Transverse colon (tissue), 4 donors: ENCODE measurements around the gene PCBP2. TPM values are rescaled to one million over a fixed set of nuclear protein-coding genes. Genes with fewer than 3 reads are reported as not detected.

Experiments
- DNase-seq: peaks from one replicate; pipeline ENCODE4 v3.0.0-alpha.2; 2019
- H3K27ac ChIP-seq, 4 donors: fragments of 200-600 bp; sonication (generic); 2 replicates each; pipeline ENCODE4 v1.5.1; 2016 to 2018; ENCODE audit warnings: inconsistent platforms in 4 of 4
- H3K27me3 ChIP-seq: fragments of 200-600 bp; sonication (generic); 2 replicates; pipeline ENCODE4 v1.5.1; 2017; ENCODE audit warnings: inconsistent platforms
- H3K36me3 ChIP-seq, 4 donors: fragments of 200-600 bp; sonication (generic); 2 replicates each; pipeline ENCODE4 v1.5.1; 2017 to 2019; ENCODE audit warnings: inconsistent platforms in 4 of 4
- H3K4me1 ChIP-seq, 4 donors: fragments of 200-600 bp; sonication (generic); 2 replicates each; pipeline ENCODE4 v1.5.1; 2017 to 2020; ENCODE audit warnings: inconsistent platforms in 4 of 4
- H3K4me3 ChIP-seq, 4 donors: fragments of 200-600 bp; sonication (generic); 1 replicate in 1 of 4; 2 replicates in 3 of 4; pipeline versions ENCODE4 v1.5.1 to v1.6.1; 2017 to 2019; ENCODE audit warnings: inconsistent platforms in 4 of 4
- H3K9me3 ChIP-seq, 2 donors: fragments of 200-600 bp; sonication (generic); 2 replicates each; pipeline ENCODE4 v1.5.1; 2017 to 2019; ENCODE audit warnings: inconsistent platforms in 2 of 2
- CTCF ChIP-seq, 5 experiments: fragments of 200-600 bp in 3 of 5; fragments of 450-650 bp in 2 of 5; sonication (generic) in 3 of 5; IDR thresholded peaks; 1 replicate in 2 of 5; 2 replicates in 3 of 5; pipeline ENCODE4 v1.5.1; 2016 to 2017; ENCODE audit warnings: antibody characterized with exemption in 5 of 5, inconsistent platforms in 3 of 5, mild to moderate bottlenecking in 2 of 5, moderate library complexity in 1 of 5
- EP300 ChIP-seq: sonication (generic); formaldehyde crosslinking; IDR thresholded peaks from one replicate; pipeline ENCODE4 v1.6.1; 2017; ENCODE audit warnings: antibody characterized with exemption, low read depth
- POLR2A ChIP-seq: fragments of 450-650 bp; IDR thresholded peaks from one replicate; pipeline ENCODE4 v1.6.1; 2016; ENCODE audit warnings: antibody characterized with exemption, mild to moderate bottlenecking, moderate library complexity
- POLR2AphosphoS5 ChIP-seq, 3 donors: sonication (generic); formaldehyde crosslinking; IDR thresholded peaks; one replicate each; pipeline ENCODE4 v1.6.1; 2016; ENCODE audit warnings: antibody characterized with exemption in 3 of 3
- WGBS, 2 donors: methylation state at CpG; one replicate each; pipeline ENCODE4 v1.1.5; 2018; ENCODE audit warnings: low coverage in 1 of 2; 5-methylcytosine and 5-hydroxymethylcytosine counted together
- in situ Hi-C, 4 donors: fragments of 200-750 bp; cut with MboI; loops; one replicate each; pipeline versions ENCODE4 v1.15.0 to v1.15.1; 2017; ENCODE audit warnings: low sequenced_read_pairs in 3 of 4, low pct_ligation_motif_present in 1 of 4, low pct_unique_long_range_greater_than_20kb in 1 of 4
- intact Hi-C: fragments of 100-400 bp; cut with DNase I; formaldehyde crosslinking; loops from one replicate; pipeline ENCODE4 v1.15.1; 2023; ENCODE audit warnings: low total_unique reads
- total RNA-seq, 4 donors: library from RNA; depleted of rRNA; stranded (reverse); fragments of >200 nt; gene quantifications; one replicate each; pipeline ENCODE4 v1.1.0, GENCODE V29; 2016

PCBP2 gene
- total RNA-seq, 4 donors from 2014 or later, result 340 to 492 (median 432) TPM

- H3K9me3 ChIP-seq, result no peaks in the 10 kb centered on the region
- TF ChIP-seq CTCF (IDR thresholded peaks at IDR 0.05), result no peak
- TF ChIP-seq POLR2AphosphoS5 (IDR thresholded peaks at IDR 0.05), result no peak
- no peak for TF ChIP-seq EP300
- no peak for TF ChIP-seq POLR2A
- intact Hi-C loops, result no loop called here
- WGBS, 2 donors, result 82 to 88% methylated on average over 1 of the region's 1 CpG
- no peak overlapping the region for H3K4me3 ChIP-seq
- H3K27ac ChIP-seq, result no peak overlapping the region
- no peak for DNase-seq
- peaks cover 0 to 20% (median 9%) of the 10 kb centered on the region in 4 donors for H3K4me1 ChIP-seq
- peaks cover 0 to 97% (median 51%) of the 10 kb centered on the region in 4 donors for H3K36me3 ChIP-seq
- in situ Hi-C loops, result no loop called here
- H3K27me3 ChIP-seq, result no peaks in the 10 kb centered on the region
Observed at GRCh38 chr12:53472056-53472582, 20.2 kb downstream of the PCBP2 start.

- in situ Hi-C loops, result no loop called here
- Histone ChIP-seq H3K27ac (peak overlapping the region in 2 of 4 donors; percentile 4 to 20), H3K36me3 (peaks cover 0 to 92% (median 47%) of the 10 kb centered on the region in 4 donors)
Observed at GRCh38 chr12:53474077-53474476, 22.2 kb downstream of the PCBP2 start.

GRCh38 chr12:53474819-53475218 lies 22.9 kb downstream of the PCBP2 start:
- Histone ChIP-seq H3K4me3 (no peak overlapping the region), H3K9me3 (no peaks in the 10 kb centered on the region), H3K36me3 (peaks cover 0 to 89% (median 47%) of the 10 kb centered on the region in 4 donors), H3K27me3 (no peaks in the 10 kb centered on the region), H3K4me1 (peaks cover 0 to 26% (median 9%) of the 10 kb centered on the region in 4 donors), H3K27ac (peak overlapping the region in 2 of 4 donors; percentile 4 to 20)
- in situ Hi-C loops, result no loop called here
- WGBS, 2 donors, result 51 to 66% methylated on average over 5 to 13 of the region's 13 CpGs
- intact Hi-C loops, result no loop called here
- DNase-seq, result no peak
- TF ChIP-seq POLR2AphosphoS5 (IDR thresholded peaks at IDR 0.05), result no peak
- TF ChIP-seq POLR2A, result no peak
- TF ChIP-seq CTCF (IDR thresholded peaks at IDR 0.05), result no peak
- TF ChIP-seq EP300, result no peak

More at GRCh38 chr12:53474077-53474476, 22.2 kb downstream of the PCBP2 start:
- no peak overlapping the region for H3K4me3 ChIP-seq
- 78% methylated on average over 2 of the region's 2 CpGs; no CpG with 5 or more reads in 1 of the 2 donors for WGBS, 2 donors
- DNase-seq, result no peak
- no peaks in the 10 kb centered on the region for H3K9me3 ChIP-seq
- intact Hi-C loops, result no loop called here
- TF ChIP-seq EP300, result no peak
- no peak for TF ChIP-seq POLR2AphosphoS5 (IDR thresholded peaks at IDR 0.05)
- H3K27me3 ChIP-seq, result no peaks in the 10 kb centered on the region
- peaks cover 0 to 26% (median 9%) of the 10 kb centered on the region in 4 donors for H3K4me1 ChIP-seq

GRCh38 chr12:53476769-53477209 lies 24.9 kb downstream of the PCBP2 start:
- in situ Hi-C loops (no loop called here), intact Hi-C loops (no loop called here)
- Histone ChIP-seq H3K4me3 (no peak overlapping the region), H3K36me3 (peaks cover 0 to 88% (median 43%) of the 10 kb centered on the region in 4 donors), H3K4me1 (peaks cover 0 to 22% (median 9%) of the 10 kb centered on the region in 4 donors), H3K27me3 (no peaks in the 10 kb centered on the region), H3K27ac (no peak overlapping the region), H3K9me3 (no peaks in the 10 kb centered on the region)
- DNase-seq, result no peak
- TF ChIP-seq POLR2AphosphoS5 (IDR thresholded peaks at IDR 0.05), result no peak
- TF ChIP-seq CTCF (IDR thresholded peaks at IDR 0.05), result peak in 1 of 5 experiments; percentile 10
- no peak for TF ChIP-seq EP300
- 60 to 72% methylated on average over 2 of the region's 2 CpGs for WGBS, 2 donors
